ENCODE measurements around the gene CYTH4.

CYTH4 gene

DNA sequence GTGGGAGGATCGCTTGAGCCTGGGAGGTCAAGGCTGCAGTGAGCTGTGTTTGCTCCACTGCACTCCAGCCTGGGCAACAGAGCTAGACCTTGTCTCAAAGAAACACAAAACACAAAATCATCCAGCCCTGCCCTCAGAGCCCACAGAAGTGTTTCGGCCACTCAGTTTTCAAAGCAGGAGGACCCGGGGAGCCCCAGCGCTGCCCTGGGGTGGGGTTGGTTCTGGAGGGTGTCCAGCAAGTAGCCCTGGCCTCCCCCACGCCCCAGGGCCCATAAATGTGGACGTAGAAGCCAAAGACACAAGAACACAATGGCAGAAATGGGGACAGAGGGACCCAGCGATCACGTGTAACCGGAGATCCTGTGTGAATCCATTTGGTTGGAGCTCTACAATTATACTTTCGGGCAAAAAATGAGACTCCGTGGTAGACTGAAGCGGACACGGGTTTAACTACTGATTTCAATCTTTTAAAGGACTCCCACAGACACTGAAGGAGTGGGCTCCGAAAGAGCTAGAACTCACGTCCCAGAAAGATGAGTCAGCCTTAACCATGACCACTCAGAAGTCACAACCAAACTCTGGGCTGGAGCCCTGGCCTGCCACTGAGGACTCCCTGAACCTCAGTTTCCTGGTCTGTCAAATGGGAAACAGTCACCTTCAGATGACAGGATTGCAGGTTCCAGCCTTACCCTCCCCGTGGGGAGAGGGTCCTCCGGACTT lies 9.0 kb upstream of the CYTH4 start:
- Histone ChIP-seq H3K4me3 (ENCODE audit: severe bottlenecking) (no peak overlapping the region), H3K27me3 (ENCODE audit: insufficient read depth, poor library complexity, severe bottlenecking) (no peaks in the 10 kb centered on the region), H3K27ac (ENCODE audit: poor library complexity, severe bottlenecking) (no peak overlapping the region), H3K36me3 (ENCODE audit: low read depth) (no peaks in the 10 kb centered on the region), H3K4me1 (ENCODE audit: insufficient read depth, poor library complexity, severe bottlenecking) (no peaks in the 10 kb centered on the region), H3K9me3 (ENCODE audit: severe bottlenecking) (no peaks in the 10 kb centered on the region)
- ATAC-seq (ENCODE audit: low read depth) (no peak), DNase-seq (ENCODE audit: low spot score) (no peak)
- TF ChIP-seq, protein P1, sequence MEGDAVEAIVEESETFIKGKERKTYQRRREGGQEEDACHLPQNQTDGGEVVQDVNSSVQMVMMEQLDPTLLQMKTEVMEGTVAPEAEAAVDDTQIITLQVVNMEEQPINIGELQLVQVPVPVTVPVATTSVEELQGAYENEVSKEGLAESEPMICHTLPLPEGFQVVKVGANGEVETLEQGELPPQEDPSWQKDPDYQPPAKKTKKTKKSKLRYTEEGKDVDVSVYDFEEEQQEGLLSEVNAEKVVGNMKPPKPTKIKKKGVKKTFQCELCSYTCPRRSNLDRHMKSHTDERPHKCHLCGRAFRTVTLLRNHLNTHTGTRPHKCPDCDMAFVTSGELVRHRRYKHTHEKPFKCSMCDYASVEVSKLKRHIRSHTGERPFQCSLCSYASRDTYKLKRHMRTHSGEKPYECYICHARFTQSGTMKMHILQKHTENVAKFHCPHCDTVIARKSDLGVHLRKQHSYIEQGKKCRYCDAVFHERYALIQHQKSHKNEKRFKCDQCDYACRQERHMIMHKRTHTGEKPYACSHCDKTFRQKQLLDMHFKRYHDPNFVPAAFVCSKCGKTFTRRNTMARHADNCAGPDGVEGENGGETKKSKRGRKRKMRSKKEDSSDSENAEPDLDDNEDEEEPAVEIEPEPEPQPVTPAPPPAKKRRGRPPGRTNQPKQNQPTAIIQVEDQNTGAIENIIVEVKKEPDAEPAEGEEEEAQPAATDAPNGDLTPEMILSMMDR (IDR thresholded peaks at IDR 0.05; ENCODE audit: poor library complexity, severe bottlenecking), result no peak

DNA sequence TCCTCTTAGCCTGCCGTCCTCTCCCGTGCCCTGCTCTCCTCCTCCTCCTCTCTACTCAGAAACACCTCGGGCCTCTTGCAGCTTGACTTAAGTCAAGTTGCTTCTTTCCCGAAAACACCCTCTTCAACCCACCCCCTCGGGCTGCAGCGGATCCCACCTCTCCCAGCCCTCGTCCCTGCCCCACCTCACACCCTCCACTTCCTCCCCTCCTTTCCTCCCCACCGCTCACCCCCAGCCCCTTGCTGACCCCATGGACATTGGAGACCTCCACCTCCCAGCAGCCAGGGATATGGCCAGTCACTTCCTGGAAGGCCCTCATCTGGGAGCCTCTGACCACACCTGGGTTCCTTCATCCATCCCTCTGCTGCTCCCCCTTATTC lies 8.5 kb upstream of the CYTH4 start:
- TF ChIP-seq, protein P1 (IDR thresholded peaks at IDR 0.05; ENCODE audit: poor library complexity, severe bottlenecking), result no peak
- H3K4me3 ChIP-seq (ENCODE audit: severe bottlenecking), result no peak overlapping the region
- DNase-seq (ENCODE audit: low spot score) (no peak), ATAC-seq (ENCODE audit: low read depth) (no peak)
- no peak overlapping the region for H3K27ac ChIP-seq (ENCODE audit: poor library complexity, severe bottlenecking)
- H3K9me3 ChIP-seq (ENCODE audit: severe bottlenecking), result no peaks in the 10 kb centered on the region
- H3K4me1 ChIP-seq (ENCODE audit: insufficient read depth, poor library complexity, severe bottlenecking), result no peaks in the 10 kb centered on the region
- no peaks in the 10 kb centered on the region for H3K36me3 ChIP-seq (ENCODE audit: low read depth)
- no peaks in the 10 kb centered on the region for H3K27me3 ChIP-seq (ENCODE audit: insufficient read depth, poor library complexity, severe bottlenecking)

DNA sequence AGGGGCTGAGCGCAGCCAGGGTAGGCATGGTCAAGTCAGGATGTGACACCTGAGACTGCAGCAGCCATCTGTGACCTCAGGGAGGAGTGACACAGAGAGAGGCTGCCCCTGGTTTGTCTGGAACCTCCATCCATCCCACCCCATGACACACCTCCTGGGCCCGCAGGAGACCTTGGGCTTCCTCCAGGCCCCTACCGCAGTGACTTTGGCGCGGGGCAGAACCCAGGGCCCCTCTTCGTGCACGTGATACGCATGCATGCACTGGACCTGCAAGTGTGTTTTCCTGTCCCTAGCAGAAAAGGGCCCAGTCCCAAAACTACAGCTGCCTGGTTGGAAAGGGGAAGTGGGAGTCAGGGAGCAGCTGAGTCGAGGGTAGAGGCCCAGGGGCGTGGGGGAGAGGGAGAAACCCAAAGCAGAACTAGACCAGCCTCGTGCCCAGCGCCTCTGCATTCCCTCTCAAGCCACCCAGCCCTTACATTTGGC lies 7.9 kb upstream of the CYTH4 start:
- no peak overlapping the region for H3K27ac ChIP-seq (ENCODE audit: poor library complexity, severe bottlenecking)
- no peak overlapping the region for H3K4me3 ChIP-seq (ENCODE audit: severe bottlenecking)
- ATAC-seq (ENCODE audit: low read depth) (no peak), DNase-seq (ENCODE audit: low spot score) (no peak)
- H3K27me3 ChIP-seq (ENCODE audit: insufficient read depth, poor library complexity, severe bottlenecking), result no peaks in the 10 kb centered on the region
- no peaks in the 10 kb centered on the region for H3K9me3 ChIP-seq (ENCODE audit: severe bottlenecking)
- no peaks in the 10 kb centered on the region for H3K4me1 ChIP-seq (ENCODE audit: insufficient read depth, poor library complexity, severe bottlenecking)
- no peaks in the 10 kb centered on the region for H3K36me3 ChIP-seq (ENCODE audit: low read depth)
- TF ChIP-seq, protein P1 (IDR thresholded peaks at IDR 0.05; ENCODE audit: poor library complexity, severe bottlenecking), result no peak

DNA sequence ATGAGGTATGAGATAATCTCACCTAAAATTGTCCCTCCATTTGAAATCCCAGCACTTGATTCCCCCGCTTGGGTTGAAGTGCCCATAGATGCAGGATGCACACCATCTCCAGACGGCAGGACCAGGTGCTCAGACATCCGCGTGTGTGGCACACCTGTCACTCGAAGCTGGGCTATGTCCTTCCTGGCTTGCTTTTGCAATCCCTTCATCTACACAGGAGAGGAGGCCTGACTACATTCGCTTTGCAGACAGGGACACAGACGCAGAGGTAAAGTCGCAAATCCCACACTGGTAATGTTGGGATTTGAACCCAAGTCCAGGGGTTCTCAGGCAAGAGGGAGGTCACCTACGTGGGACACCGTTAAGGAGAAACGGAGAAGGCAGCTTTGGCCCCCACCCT lies 7.2 kb upstream of the CYTH4 start:
- Histone ChIP-seq H3K4me3 (ENCODE audit: severe bottlenecking) (no peak overlapping the region), H3K27ac (ENCODE audit: poor library complexity, severe bottlenecking) (no peak overlapping the region), H3K27me3 (ENCODE audit: insufficient read depth, poor library complexity, severe bottlenecking) (no peaks in the 10 kb centered on the region), H3K9me3 (ENCODE audit: severe bottlenecking) (no peaks in the 10 kb centered on the region), H3K4me1 (ENCODE audit: insufficient read depth, poor library complexity, severe bottlenecking) (no peaks in the 10 kb centered on the region), H3K36me3 (ENCODE audit: low read depth) (no peaks in the 10 kb centered on the region)
- DNase-seq (ENCODE audit: low spot score), result no peak
- ATAC-seq (ENCODE audit: low read depth), result no peak
- TF ChIP-seq, protein P1 (IDR thresholded peaks at IDR 0.05; ENCODE audit: poor library complexity, severe bottlenecking), result no peak

DNA sequence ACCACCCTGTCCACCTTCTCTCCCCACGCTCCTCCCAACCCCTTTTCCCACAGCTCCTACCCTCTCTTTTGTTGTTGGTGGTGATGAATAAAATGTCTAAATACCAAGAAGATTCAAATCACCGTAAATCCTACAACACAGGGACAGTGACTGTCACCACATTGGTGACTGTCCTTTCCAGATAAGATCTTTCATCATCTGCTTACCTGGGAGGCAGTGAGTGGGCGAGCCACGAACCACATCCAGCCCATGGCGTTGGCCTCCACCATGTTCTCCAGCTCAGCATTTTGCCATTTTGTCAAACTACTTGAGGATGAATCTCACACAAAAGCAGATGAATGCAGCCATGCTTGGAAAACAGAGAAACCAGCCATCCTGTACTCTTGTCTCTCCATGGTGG lies 6.7 kb upstream of the CYTH4 start:
- ATAC-seq (ENCODE audit: low read depth) (no peak), DNase-seq (ENCODE audit: low spot score) (no peak)
- Histone ChIP-seq H3K4me3 (ENCODE audit: severe bottlenecking) (no peak overlapping the region), H3K27ac (ENCODE audit: poor library complexity, severe bottlenecking) (no peak overlapping the region), H3K9me3 (ENCODE audit: severe bottlenecking) (no peaks in the 10 kb centered on the region), H3K27me3 (ENCODE audit: insufficient read depth, poor library complexity, severe bottlenecking) (no peaks in the 10 kb centered on the region), H3K4me1 (ENCODE audit: insufficient read depth, poor library complexity, severe bottlenecking) (no peaks in the 10 kb centered on the region), H3K36me3 (ENCODE audit: low read depth) (no peaks in the 10 kb centered on the region)
- TF ChIP-seq, protein P1 (IDR thresholded peaks at IDR 0.05; ENCODE audit: poor library complexity, severe bottlenecking), result no peak

Data from RWPE2 (cell line).